Suprapubic skin (tissue), 4 donors: ENCODE measurements around the gene PLOD1. TPM values are rescaled to one million over a fixed set of nuclear protein-coding genes. Genes with fewer than 3 reads are reported as not detected.
A peak's percentile ranks its signal among the peaks of the same experiment; 100 is the strongest.
"Not testable (repeated sequence)": the region's sequence is repeated elsewhere in the genome, so short reads cannot be mapped to it uniquely, and the experiment has no call there.

Experiments
- DNase-seq, 2 donors: peaks; one replicate each; pipeline ENCODE4 v3.0.0-alpha.2; 2019; ENCODE audit warnings: low spot score in 2 of 2
- H3K27ac ChIP-seq: fragments of 200-600 bp; sonication (generic); one replicate; pipeline ENCODE4 v1.5.1; 2019
- H3K27me3 ChIP-seq: fragments of 200-600 bp; sonication (generic); one replicate; pipeline ENCODE4 v1.5.1; 2019
- H3K36me3 ChIP-seq: fragments of 200-600 bp; sonication (generic); one replicate; pipeline ENCODE4 v1.5.1; 2019
- H3K4me1 ChIP-seq: fragments of 200-600 bp; sonication (generic); one replicate; pipeline ENCODE4 v1.5.1; 2019
- H3K4me3 ChIP-seq: fragments of 200-600 bp; sonication (generic); one replicate; pipeline ENCODE4 v1.5.1; 2019; ENCODE audit warnings: mild to moderate bottlenecking
- H3K9me3 ChIP-seq: fragments of 200-600 bp; sonication (generic); one replicate; pipeline ENCODE4 v1.5.1; 2019
- CTCF ChIP-seq, 2 donors: fragments of 200-600 bp in 1 of 2; fragments of 450-650 bp in 1 of 2; sonication (generic) in 1 of 2; IDR thresholded peaks; one replicate each; pipeline ENCODE4 v1.5.1; 2016 to 2019; ENCODE audit warnings: antibody characterized with exemption in 2 of 2, mild to moderate bottlenecking in 1 of 2, moderate library complexity in 1 of 2
- EP300 ChIP-seq: sonication (generic); formaldehyde crosslinking; IDR thresholded peaks from one replicate; pipeline ENCODE4 v1.6.1; 2017; ENCODE audit warnings: antibody characterized with exemption
- POLR2A ChIP-seq, 2 donors: fragments of 450-650 bp; IDR thresholded peaks; one replicate each; pipeline ENCODE4 v1.6.1; 2017; ENCODE audit warnings: antibody characterized with exemption in 2 of 2, mild to moderate bottlenecking in 2 of 2, moderate library complexity in 2 of 2
- POLR2AphosphoS5 ChIP-seq, 3 donors: sonication (generic); formaldehyde crosslinking; IDR thresholded peaks; one replicate each; pipeline ENCODE4 v1.6.1; 2017; ENCODE audit warnings: antibody characterized with exemption in 3 of 3
- WGBS: methylation state at CpG from one replicate; pipeline ENCODE4 v1.1.5; 2018; 5-methylcytosine and 5-hydroxymethylcytosine counted together
- total RNA-seq, 4 donors: library from RNA; depleted of rRNA; stranded (reverse); fragments of >200 nt; gene quantifications; one replicate each; pipeline ENCODE4 v1.1.0, GENCODE V29; 2016

PLOD1 gene
- total RNA-seq, 4 donors from 2014 or later, result 26.7 to 47.6 (median 37.7) TPM

DNA sequence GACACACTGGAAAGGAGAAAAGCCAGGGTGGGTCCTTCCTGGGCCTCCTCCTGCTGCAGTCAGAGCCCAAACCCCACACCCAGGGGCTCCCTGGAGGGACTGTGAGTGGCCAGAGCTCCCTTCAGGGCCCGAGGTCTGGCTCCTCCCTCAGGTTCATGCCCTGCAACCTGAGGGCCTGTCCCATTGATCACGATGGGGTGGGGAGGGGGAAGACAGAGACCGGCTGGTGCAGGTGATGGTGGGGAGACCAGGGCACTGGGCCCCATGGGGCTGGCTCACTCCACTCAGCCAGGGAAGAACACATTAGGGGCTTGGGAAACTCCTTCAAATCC lies 45.7 kb upstream of the PLOD1 start:
- Histone ChIP-seq H3K27ac (no peak overlapping the region), H3K27me3 (peaks cover 4% of the 10 kb centered on the region), H3K36me3 (no peaks in the 10 kb centered on the region), H3K4me1 (no peaks in the 10 kb centered on the region), H3K4me3 (no peak overlapping the region), H3K9me3 (no peaks in the 10 kb centered on the region)
- DNase-seq, result no peak
- TF ChIP-seq POLR2A (IDR thresholded peaks at IDR 0.05) (no peak), POLR2AphosphoS5 (IDR thresholded peaks at IDR 0.05) (no peak), EP300 (no peak), CTCF (IDR thresholded peaks at IDR 0.05) (no peak)
- 61% methylated on average over 3 of the region's 3 CpGs for WGBS

DNA sequence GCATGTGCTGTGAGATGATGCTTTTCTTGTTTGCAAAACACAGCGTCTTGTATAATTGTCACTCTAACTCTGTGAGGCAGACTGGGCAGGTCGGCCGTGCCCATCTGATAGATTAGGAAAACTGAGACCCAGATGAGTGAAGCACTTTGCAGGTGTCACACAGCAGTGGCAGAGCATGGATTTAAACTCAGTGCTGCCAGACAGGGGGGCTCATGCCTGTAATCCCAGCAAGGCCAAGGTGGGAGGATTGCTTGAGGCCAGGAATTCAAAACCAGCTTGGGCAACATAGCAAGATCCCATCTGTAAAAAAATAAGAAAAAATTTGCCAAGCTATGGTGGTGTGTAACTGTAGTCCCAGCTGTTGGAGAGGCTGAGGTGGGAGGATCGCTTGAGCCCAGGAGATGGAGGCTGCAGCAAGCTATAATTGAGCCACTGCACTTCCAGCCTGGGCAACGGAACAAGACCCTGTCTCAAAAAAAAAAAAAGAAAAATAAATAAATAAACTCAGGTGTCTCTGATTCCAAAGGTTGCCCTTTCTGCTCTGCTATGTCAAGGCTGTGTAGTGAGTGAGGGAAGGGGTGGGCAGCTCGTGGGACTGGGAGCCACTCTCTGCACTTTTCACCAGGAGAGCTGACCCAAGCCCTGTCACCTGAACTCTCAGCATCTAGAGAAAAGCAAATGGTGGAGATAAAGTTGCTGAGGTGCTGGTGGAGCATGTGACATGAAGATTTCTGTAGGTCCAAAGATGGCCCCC lies 42.9 kb upstream of the PLOD1 start:
- H3K9me3 ChIP-seq, result no peaks in the 10 kb centered on the region
- no peak overlapping the region for H3K27ac ChIP-seq
- H3K4me1 ChIP-seq, result no peaks in the 10 kb centered on the region
- no peaks in the 10 kb centered on the region for H3K36me3 ChIP-seq
- DNase-seq, result no peak
- 90% methylated on average over 6 of the region's 6 CpGs for WGBS
- no peak for TF ChIP-seq POLR2A (IDR thresholded peaks at IDR 0.05)
- no peak overlapping the region for H3K4me3 ChIP-seq
- H3K27me3 ChIP-seq, result peaks cover 12% of the 10 kb centered on the region

GRCh38 chr1:11893907-11894251 lies 40.6 kb upstream of the PLOD1 start:
- no peak for DNase-seq
- no peaks in the 10 kb centered on the region for H3K9me3 ChIP-seq
- 2% methylated on average over 4 of the region's 5 CpGs for WGBS
- TF ChIP-seq CTCF (IDR thresholded peaks at IDR 0.05), result peak; percentile 59 to 90
- no peak for TF ChIP-seq EP300
- TF ChIP-seq POLR2A (IDR thresholded peaks at IDR 0.05), result no peak
- peaks cover 3% of the 10 kb centered on the region for H3K4me1 ChIP-seq
- no peak overlapping the region for H3K4me3 ChIP-seq
- peaks cover 33% of the 10 kb centered on the region for H3K27me3 ChIP-seq
- no peaks in the 10 kb centered on the region for H3K36me3 ChIP-seq
- H3K27ac ChIP-seq, result no peak overlapping the region

DNA sequence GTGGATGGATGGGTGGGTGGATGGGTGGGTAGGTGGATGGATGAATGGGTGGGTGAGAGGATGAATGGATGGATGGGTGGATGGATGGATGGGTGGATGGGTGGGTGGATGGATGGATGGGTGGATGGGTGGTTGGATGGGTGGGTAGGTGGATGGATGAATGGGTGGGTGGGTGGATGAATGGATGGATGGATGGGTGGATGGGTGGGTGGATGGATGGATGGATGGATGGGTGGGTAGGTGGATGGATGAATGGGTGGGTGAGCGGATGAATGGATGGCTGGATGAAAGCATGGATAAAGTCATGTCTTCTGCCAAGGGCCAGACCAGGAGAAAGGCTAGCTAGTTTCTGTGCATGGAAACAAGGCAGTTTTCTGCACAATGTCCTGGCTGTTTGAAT lies 40.0 kb upstream of the PLOD1 start:
- H3K27ac ChIP-seq, H3K4me3 ChIP-seq, H3K36me3 ChIP-seq, H3K9me3 ChIP-seq, H3K4me1 ChIP-seq, DNase-seq: not testable (repeated sequence)
- H3K27me3 ChIP-seq, result peaks cover 39% of the 10 kb centered on the region
- 71% methylated on average over 1 of the region's 1 CpG for WGBS

- Histone ChIP-seq H3K9me3 (no peaks in the 10 kb centered on the region), H3K27ac (no peak overlapping the region), H3K4me1 (peaks cover 3% of the 10 kb centered on the region), H3K4me3 (no peak overlapping the region), H3K27me3 (peaks cover 46% of the 10 kb centered on the region), H3K36me3 (no peaks in the 10 kb centered on the region)
- TF ChIP-seq POLR2A (IDR thresholded peaks at IDR 0.05), result no peak
- no peak for TF ChIP-seq EP300
- no peak for TF ChIP-seq POLR2AphosphoS5 (IDR thresholded peaks at IDR 0.05)
- TF ChIP-seq CTCF (IDR thresholded peaks at IDR 0.05), result no peak
- 23% methylated on average over 21 of the region's 38 CpGs for WGBS
- no peak for DNase-seq
Observed at GRCh38 chr1:11898086-11898785, 36.3 kb upstream of the PLOD1 start.

DNA sequence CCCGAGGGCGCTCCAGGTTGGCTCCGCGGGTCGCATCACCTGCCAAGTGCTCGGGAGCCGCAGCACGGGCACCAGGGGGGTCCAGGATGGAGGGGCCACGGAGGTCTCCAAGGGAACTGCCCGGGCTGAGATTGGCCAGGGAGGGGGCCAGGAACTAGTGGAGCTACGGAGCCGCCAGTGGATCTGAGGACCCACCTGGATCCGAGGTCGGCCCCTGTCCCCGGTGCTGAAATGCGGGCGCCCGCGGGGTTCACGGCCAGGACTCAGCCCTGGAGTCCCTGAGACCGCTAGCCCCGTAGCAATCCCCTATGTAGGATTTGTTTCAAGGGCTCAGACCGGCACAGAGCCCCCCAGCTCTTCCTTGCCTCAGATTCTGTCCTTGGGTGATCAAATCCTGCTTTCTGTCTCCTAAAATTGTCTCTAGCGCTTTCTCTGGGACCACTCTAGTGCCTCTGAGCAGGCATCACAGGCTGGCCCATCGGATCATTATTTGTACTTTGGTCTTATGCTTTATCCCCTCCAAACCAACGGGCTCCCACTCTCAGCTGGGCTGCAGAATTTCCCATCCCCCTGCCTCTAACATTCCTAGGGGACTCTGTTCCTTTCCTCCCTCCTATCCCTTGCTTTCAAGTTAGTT lies 35.6 kb upstream of the PLOD1 start:
- DNase-seq, result no peak
- peaks cover 46% of the 10 kb centered on the region for H3K27me3 ChIP-seq
- H3K36me3 ChIP-seq, result no peaks in the 10 kb centered on the region
- TF ChIP-seq POLR2AphosphoS5 (IDR thresholded peaks at IDR 0.05), result no peak
- no peak for TF ChIP-seq POLR2A (IDR thresholded peaks at IDR 0.05)
- TF ChIP-seq CTCF (IDR thresholded peaks at IDR 0.05), result no peak
- no peak for TF ChIP-seq EP300
- H3K4me1 ChIP-seq, result peaks cover 3% of the 10 kb centered on the region
- H3K27ac ChIP-seq, result no peak overlapping the region
- no peaks in the 10 kb centered on the region for H3K9me3 ChIP-seq
- 16% methylated on average over 11 of the region's 26 CpGs for WGBS
- H3K4me3 ChIP-seq, result no peak overlapping the region

GRCh38 chr1:11901446-11901845 lies 33.1 kb upstream of the PLOD1 start:
- not testable (repeated sequence) for H3K36me3 ChIP-seq, DNase-seq, H3K4me3 ChIP-seq, H3K9me3 ChIP-seq, H3K4me1 ChIP-seq, H3K27ac ChIP-seq
- peaks cover 39% of the 10 kb centered on the region for H3K27me3 ChIP-seq
- WGBS, result 54% methylated on average over 9 of the region's 9 CpGs
